NCI-H1048 (cell line): Measurements from ENCODE around the gene RAD51B.

Experiments used
- DNase-seq: peaks from one replicate; lab custom pipeline; 2025; lab: John Stamatoyannopoulos, UW

Gene RAD51B

DNA sequence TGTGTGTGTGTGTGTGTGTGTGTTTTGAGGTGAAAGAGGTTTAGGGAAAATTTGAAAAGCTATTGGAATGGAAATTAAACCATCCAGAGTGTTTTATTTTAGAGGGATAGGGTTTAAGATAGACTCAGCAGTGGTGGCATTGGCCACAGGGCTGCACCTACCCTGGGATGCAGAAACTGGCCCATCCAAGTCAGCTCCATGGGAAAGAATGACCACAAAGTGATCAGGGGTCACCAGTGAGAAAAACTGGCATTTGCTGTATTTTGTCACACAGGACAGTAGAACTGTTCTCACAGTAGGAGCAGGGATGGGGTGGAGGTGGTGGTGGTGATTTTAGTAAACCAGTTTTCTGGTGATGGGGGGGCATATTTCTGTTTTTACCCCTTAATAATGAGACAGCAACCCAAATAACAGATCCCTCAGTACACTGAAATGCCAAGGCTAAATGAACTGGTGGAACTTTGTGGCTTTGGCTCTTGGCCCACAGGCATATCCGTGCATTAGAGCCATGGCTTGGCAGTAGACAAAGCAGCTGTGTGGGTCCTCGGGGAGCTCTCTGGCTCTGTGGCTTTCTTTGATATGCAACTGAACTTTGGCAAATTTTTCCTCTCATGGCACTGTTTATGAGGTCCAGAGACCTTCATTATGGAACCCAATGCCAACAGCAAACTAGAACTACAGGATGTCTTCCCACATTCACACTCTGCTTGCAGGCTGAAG, 625.0 kb downstream of the RAD51B start:
- DNase-seq = no peak

DNA sequence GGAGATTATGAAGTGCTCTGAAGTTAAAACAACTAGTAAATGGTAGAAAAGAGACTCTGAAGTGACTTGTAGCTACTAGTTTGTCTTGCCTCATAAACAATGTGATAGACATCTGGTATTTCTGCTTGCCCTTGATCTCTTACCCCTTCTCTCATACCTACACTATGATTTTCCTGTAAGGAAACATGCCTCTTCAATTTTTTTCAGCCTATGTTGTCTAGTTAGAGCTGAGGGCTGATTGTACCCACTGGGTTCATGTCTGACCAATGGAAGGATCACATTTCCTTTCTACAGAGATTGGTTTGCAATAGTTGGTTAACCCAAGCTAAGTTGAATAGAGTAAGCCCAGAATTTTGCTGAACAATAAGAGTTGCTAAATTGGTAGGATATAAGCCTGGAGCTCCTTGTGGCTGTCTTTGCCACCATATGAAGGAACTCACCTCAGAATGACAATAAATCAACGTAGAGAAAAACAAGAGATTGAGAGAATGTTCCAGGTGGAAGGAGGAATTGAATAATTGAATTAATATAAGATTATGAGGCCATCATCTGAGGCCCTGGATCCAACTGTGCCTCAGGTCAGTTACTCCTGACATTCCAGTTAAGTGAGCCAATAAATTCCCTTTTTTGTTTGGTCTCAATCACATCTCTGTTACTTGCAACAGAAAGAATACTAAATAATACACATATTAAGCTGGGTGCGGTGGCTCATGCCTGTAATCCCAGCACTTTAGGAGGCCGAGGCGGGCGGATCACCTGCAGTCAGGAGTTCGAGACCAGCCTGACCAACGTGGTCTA, 626.9 kb downstream of the RAD51B start:
- no peak for DNase-seq

DNA sequence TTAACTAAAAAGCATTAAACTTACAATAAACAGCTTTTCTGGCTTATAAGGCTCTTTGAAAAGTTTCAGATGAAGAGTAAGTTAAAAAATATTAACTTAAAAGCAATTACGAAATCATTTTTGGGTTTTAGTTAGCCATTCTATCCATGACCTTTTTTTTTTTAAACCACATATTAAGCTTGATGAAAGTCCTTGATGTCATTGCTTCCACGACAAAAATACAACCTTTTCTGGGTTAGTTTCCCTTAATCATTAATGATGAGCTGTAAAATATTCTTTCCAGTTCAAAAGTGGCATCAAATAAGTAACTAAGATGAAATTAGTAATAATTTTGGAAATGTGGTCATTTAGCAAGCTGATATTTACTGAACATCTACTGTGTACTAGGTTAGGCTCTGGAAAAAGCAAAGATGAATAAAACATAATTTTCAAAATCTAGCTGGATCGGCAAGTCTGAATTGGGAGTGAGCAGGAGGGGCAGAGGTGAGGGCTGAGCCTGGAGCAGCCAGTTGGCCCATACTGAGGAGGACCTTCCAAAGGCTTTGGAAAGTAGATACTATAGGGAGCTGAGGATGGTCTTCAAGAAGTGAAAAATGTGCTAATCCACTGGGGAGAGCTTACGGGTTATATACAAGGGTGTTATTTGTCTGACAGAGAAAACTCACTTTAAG, 628.1 kb downstream of the RAD51B start:
- no peak for DNase-seq

DNA sequence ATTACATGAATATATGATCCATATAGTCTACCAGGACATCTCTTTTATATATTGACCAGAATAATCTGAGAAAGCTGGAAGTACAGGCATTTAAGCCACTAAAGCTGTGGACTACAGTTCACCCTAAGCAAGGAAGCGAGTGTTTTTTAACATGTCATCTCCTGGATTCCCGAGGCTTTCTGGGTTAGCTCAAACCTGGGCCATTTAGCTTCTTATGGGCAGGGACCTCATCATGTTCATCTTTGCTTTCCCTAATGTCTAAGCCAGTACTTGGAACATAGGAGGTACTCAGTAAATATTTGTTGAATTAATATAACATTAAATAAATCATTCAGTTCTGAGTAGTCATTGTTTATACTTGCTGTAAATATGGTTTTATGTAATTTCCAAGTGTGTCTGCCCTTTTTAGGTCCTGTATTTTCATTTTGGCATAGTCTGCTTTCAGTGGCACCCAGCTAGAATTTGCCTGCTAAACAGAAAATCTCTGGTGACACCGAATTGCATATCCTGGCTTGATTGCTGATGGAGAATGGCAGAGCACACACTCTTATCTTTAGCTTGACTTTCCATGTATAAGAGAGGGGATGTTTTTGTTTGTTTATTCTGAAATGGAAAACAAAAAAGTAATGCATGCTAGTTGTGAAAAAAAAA, 628.8 kb downstream of the RAD51B start:
- no peak for DNase-seq

DNA sequence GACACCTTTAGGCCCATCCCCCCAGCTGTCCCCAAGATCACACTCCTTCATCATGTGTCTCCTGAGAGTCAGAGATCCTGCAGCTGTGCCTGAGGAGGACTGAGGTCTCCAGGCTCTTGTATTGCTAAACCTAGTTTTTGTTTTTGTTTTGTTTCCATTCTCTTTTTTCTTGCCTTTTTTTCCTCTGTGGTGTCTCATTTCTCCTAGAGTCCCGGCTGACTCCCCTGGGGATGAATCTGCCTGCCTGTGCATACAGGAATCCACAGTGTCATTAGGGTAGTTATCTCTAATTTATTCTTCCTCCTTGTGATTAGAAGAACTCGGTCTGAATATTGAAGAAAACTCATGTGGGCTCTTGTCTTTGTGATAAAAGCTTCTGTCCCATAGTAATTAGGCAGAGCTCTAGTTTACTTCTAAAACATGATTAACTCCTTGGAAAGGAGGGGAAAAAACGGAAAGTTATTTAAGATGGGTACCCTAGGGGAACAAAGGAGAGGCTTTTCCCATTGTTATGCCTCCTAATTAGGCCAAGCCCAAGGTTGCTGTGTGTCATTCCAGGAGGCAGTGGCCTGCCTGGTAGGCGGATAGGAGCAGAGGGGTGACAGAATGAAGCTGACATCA, 630.1 kb downstream of the RAD51B start:
- no peak for DNase-seq

DNA sequence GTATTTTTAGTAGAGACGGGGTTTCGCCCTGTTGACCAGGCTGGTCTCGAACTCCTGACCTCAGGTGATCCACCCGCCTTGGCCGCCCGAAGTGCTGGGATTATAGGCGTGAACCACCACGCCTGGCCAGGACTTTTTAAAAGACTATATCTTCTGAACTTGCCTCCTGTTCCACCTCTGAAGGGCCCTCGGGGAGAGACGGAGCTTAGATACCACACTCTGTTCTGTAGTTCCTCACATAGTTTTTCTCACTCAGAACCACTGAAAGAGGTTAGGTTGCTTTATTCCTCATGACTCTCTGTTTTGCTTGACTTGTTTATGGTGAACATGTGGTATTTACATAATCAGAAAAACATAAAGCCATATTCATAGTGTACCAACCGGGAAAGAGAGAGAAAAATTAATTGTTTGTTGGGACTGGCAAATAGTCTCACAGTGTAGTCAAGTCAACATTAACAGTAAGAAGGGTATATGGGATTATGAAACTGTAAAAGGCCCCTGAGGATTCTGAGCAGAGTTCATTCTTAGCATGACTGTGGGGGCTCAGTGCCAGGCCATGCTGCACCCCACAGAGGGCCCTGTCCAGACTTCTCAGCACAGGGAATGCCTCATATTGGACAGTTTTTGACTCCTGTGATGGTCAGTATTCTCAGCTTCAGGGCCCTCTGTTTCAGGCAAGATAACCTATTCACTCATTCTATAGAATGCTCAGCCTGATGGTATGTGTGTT, 631.0 kb downstream of the RAD51B start:
- no peak for DNase-seq

DNA sequence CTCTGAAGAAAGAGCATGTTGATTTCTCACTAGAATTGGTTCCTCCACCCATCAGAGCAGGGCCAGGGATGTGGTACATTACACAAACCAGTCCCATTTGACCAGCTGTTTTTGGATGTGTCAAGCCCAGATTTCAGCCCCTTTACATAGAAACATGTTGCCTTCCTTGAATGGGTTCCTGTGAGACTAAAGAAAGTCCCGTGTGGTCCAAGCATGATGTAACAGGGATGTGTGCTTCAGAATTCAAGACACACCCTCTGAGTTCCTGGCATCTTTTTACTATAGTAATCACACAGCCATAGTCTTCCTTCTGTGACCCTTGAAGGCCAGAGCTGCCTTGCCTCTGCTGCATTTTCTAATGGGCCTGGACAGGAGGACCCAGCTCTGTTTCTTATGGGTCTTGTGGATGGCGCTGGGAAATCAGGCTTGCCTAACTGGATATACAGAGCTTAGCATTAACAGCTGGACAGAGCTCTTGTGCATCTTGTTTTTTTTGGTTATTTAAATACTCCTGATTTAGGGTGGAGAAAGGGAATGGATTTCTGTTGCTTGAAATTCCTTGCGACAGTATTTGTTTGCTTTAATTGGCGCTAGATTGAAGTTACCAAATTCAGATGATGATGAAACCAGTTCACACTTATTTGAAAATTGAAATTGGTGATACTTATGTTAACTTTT, 632.3 kb downstream of the RAD51B start:
- DNase-seq = no peak

DNA sequence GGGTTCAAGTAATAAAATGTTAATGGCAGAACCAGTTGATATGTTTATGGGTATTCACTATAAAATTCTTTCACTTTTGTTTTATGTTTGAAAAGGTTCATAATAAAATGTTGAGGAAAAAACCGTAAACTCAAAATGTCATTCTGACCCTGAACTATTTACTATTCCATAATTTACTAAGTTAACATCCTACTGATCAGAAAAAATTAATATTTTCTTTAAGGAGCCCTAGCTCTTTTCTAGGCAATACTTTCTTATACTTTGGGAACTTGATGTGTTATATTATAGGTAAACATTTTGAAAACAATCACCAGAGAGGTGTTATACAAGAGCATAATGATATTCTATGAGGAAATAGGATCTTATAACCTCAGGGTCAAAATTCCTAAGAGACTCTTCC, 638.7 kb downstream of the RAD51B start:
- DNase-seq = no peak

DNA sequence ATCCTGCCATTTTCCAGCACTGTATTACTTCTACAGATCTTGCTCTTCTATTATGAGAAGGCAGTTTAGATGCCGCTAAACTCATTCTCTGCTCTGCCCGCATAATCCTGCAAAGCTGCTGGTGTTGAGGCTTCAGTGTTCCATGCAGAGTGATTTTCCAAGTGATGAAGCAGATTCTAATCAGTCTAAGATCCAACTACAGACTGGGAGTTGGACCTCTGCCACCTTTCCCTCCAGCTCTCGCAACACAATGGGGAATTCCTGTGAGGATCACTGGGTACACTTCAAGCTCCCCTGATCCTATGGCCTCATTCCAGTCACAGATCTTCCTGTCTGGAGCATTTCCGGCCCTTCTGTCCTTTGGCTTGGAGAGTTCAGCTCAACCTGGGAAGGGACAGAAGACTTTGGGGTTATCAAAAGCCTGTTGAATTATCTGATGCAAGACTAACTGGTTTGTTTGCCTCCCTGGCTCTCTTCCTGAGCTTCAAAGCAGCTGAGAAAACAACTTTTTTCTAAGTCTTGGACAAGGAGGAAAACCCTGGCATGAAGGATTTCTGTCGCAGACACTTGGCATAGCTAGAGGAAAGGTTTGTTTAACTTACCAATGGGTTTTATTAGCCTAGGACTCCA, 639.4 kb downstream of the RAD51B start:
- no peak for DNase-seq

DNA sequence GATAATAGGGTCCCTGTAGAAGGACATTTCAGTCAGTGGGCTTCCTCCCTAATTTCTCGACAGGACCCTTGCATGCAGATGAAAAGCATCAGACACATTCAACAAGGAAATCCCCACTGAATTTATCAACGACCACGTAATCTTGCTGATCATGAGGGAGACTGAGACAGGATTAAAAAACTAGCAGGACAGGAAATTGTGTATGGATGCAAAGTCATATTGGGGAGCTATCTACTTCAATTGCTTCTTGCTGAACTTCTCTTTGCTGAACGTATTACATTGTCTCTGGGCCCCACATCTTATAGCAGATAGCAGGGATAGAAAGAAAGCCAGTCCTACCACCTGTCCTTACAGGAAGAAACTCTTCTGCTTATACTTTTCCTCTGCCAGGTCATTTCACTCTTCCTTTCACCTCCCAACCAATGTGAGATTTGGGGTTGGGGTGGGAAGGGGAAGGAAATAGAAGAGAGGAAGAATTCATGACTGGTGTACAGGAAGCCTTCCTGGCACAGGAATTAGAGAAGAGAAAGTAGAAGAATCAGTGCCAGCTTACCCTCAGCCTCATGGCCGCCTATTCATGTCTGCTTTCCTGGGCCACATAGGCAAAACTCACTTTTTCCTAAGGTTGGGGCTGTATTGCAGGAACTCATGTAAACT, 640.0 kb downstream of the RAD51B start:
- no peak for DNase-seq

DNA sequence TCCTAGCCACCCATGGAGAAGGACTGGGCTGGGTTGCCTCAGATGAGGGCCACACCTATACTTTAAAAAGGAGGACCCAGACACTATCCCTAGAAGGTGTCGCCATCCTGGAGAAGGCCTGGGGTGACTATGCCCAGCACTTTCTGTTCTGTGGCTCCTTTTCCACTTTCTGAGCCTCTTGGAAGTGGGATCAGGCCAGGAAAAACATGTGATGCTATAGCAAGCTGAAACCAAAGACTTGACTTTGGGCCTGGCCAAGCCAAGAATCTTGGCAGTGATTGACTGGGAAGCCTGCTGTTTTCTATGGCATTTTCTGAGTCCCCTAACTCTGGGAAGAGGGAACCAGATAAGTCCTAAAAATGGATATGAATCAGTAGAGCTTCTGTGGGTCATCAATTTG, 641.0 kb downstream of the RAD51B start:
- no peak for DNase-seq

DNA sequence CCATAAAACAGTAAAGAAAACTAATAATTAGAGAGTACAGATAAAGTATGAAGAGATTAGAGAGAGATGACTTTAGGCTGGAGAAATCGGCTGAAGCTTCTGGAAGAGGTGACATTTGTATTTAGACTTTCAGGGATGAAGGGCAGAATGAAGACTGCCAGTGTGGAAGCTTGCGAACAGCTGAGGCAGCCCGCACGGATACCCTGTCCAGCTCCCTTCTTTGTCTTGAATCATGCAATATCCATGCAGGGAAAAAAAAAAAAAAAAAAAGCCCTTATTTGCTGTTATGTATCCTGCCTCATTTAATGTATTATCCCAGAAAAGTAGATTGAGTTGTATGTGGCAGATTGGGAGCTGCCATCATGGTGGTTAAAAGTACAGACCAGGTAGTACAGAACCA, 641.5 kb downstream of the RAD51B start:
- no peak for DNase-seq

DNA sequence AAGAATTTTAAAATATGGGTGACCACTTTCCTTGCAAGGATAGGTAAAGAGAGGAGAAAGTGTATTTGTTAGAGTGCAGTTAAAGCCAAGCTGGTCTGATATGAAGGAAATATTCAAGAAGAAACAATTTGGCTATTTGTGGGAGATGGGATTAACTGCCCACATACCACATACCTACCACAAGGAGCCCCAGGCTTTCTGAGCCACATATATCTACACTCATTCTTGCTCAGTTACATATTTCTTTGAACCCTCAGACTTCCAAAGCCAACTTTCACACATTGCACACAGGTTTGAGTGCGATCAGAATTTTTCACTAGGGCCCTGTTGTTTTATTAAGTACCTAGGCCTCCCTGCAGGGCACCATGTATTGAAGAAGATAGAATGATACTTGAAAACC, 643.1 kb downstream of the RAD51B start:
- no peak for DNase-seq

DNA sequence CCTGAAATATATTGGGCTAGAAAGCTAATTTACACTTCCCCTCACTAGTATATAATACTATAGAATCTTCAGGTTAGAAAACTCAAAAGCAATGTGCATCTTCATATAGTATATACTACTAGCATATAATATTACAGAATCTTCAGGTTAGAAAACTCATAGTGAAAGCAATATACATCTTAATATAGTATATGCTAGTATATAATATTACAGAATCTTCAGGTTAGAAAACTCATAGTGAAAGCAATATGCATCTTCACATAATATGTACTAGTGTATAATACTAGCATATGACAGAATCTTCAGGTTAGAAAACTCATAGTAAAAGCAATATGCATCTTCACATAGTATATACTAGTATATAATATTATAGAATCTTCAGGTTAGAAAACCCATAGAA, 643.7 kb downstream of the RAD51B start:
- DNase-seq = no peak

DNA sequence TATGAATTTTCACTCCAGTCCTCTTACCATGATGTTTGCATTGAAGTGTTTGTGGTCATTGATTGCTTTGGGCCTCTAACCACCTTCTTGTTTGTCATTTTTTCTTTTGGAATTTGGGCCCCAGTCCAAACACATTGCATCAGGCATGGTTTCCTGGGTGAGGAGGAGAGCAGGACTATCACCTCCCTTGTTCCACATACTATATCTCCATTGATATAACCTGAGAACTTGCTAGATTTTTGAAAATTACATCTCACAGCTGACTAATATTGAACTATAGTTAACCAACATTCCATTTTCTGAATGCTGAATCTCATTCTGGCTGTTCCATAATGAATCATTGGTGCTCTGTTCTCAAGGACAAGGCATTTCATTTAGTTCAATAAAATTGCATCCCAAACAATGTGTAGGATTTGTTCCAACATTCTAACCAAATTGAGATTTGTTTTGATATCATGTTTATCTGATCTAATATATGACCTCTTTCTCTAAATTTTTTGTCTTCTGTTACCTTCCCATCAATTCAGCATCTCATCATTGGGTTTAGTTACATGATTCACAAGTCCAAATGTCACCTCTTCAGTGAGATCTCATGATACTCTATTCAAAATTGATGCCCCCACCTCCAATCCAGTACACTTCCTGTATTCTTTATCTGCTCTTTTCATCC, 644.3 kb downstream of the RAD51B start:
- DNase-seq = no peak

DNA sequence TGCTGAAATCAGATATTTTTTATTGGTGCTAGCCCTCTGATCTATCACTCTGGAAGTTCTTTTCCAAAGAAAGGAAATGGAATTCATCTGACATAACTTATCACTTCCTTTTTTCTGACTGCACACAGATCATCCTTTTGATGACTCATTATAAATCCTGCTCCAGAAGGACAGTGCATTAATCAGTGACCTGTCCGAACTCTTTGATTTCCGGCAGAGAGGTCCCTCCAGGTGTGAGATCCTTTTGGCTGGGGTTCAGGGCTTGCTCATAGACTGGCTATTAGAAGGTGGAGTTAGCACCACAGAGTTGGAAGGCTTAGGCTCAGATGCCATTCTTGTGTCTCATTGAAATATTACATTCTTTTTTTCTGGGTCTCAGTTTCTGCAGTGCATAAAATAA, 645.1 kb downstream of the RAD51B start:
- DNase-seq = no peak

DNA sequence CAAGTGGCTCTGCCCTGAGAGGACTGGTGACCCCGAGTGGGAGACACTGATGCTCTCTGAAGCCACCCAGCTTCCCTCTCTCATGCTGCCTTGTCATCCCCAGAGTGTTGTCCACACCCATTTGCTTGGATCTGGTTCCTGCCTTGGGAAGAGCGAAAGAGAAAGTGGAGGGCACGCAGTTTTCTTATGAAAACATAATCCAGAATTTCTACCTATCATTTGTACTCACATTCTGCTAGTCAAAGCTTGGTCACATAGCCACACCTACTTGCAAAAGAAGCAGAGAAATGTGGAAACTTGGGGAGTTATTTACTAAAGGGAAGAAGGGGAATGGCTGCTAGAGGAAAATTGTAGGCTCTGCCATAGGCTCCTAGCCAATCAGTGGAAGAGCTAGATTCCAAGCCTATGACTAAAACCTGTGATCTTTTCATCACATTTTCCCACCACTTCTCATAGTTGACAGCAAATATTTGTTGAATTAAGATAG, 647.0 kb downstream of the RAD51B start:
- DNase-seq = no peak

DNA sequence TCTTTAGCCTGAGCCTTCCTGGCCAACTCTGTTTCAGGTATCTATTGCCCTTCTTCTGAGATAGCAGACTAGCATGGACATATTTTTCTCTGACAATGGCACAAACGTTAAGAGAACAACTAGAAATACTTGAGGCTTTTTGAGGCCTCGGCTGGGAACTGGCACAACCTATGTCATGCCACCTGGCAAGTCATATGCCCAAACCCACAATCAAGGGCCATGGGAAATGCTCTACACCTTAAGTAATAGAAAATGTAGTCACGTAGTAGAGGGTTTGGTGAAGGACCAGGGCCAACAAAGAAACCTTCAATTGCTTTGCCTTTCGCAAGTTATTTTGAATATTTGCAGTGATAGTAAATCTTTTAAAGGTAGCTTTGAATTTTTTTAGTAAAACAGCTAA, 647.8 kb downstream of the RAD51B start:
- no peak for DNase-seq
